SK-N-MC (cell line): ENCODE data around the gene MYBPC1.
"Not testable (repeated sequence)": the region's sequence is repeated elsewhere in the genome, so short reads cannot be mapped to it uniquely, and the experiment has no call there.

Source experiments
- DNase-seq: peaks from one replicate; pipeline ENCODE4 v3.0.0-alpha.2; 2011; ENCODE audit warnings: low read depth, low spot score
- H3K27ac ChIP-seq: fragments of 200-600 bp; sonication (generic); 2 replicates; pipeline ENCODE4 v1.5.1; 2016; ENCODE audit warnings: mixed run types
- H3K36me3 ChIP-seq: fragments of 200-600 bp; sonication (generic); 2 replicates; pipeline ENCODE4 v1.6.1; 2017; ENCODE audit warnings: antibody characterized with exemption, low read length, mixed read lengths; ENCODE audit not compliant: insufficient read depth
- H3K4me3 ChIP-seq: fragments of 200-600 bp; sonication (generic); 2 replicates; pipeline ENCODE4 v1.5.1; 2016
- H3K9ac ChIP-seq: fragments of 200-600 bp; sonication (generic); 2 replicates; pipeline ENCODE4 v1.8.0; 2017; ENCODE audit warnings: mixed run types, mixed read lengths; ENCODE audit not compliant: insufficient read length
- H3K9me3 ChIP-seq: fragments of 200-600 bp; sonication (generic); 2 replicates; pipeline ENCODE4 v1.6.1; 2017; ENCODE audit warnings: low read depth, mild to moderate bottlenecking, antibody characterized with exemption, low read length, moderate library complexity, mixed read lengths
- EZH2 ChIP-seq: fragments of 200-600 bp; sonication (generic); IDR thresholded peaks from one replicate; pipeline ENCODE4 v1.6.1; 2017; ENCODE audit warnings: antibody characterized with exemption
- FOXP2 ChIP-seq: optimal IDR thresholded peaks from 2 replicates; pipeline ENCODE3; 2011; ENCODE audit warnings: mild to moderate bottlenecking, moderate library complexity; ENCODE audit not compliant: insufficient read depth; ENCODE audit errors: extremely low read length, control extremely low read depth
- POLR2AphosphoS5 ChIP-seq: IDR thresholded peaks from 2 replicates; pipeline ENCODE4 v1.6.1; 2012; ENCODE audit warnings: mild to moderate bottlenecking, low read depth, low read length, borderline replicate concordance

MYBPC1 gene

DNA sequence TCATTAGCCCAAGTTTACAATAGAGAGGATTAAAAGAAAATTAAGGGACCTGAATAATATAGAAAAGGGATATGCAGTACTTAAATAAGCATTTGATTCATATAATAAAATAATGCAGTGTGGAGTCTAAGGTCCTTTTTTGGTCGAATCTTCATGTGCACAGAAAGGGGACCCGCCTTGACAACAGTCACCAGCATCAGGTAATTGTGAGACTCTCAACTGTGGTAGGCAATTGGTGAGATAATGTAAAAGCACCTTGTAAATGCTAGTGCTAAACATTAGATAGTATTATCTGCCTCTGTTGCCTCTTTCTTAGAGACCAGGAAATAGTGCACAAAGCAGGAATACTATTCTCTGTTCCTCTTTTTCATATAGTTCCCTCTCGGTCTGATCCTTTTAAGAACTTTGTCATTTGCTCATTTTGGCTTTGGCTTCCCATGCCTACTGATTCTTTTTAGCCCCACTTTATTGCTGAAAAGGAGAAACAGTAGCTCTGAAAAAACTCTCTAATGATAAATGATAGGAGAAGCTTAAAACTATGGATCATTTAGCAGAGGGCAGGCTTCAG lies 120.2 kb downstream of the MYBPC1 start:
- DNase-seq, result no peak
- TF ChIP-seq EZH2 (no peak), POLR2AphosphoS5 (no peak), FOXP2 (no peak)

DNA sequence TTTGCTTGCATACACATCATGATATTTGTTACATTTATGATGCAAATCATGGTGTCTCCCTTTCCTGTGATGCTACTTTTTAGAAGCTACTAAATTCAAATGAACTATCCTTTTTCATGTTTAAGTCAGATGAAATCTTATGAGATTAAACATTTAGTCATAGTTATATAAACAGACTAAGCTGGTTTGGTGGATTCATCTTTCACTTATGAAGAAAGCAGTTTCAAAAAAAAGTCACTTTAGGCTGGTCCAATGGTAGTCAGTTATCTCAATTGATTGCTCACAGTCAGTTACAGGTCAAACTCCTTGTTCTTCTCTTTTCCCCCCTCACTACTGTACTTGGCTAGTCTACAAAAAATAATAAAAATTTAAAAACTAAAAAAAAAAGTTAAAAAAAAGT lies 124.8 kb downstream of the MYBPC1 start:
- H3K36me3 ChIP-seq, result peaks cover 7% of the 10 kb centered on the region; the same call in 1 of the 2 replicates
- no peak overlapping the region for H3K9ac ChIP-seq
- no peak overlapping the region for H3K4me3 ChIP-seq
- H3K27ac ChIP-seq, result no peak overlapping the region
- TF ChIP-seq EZH2 (no peak), FOXP2 (no peak), POLR2AphosphoS5 (no peak)
- no peaks in the 10 kb centered on the region for H3K9me3 ChIP-seq
- DNase-seq, result no peak

More for the DNA sequence above, 120.2 kb downstream of the MYBPC1 start:
- Histone ChIP-seq H3K9ac (no peak overlapping the region), H3K9me3 (no peaks in the 10 kb centered on the region), H3K4me3 (no peak overlapping the region), H3K27ac (no peak overlapping the region), H3K36me3 (0 out of 2 replicates have a peak, but pooled peaks cover under 1% of the 10 kb centered on the region)

DNA sequence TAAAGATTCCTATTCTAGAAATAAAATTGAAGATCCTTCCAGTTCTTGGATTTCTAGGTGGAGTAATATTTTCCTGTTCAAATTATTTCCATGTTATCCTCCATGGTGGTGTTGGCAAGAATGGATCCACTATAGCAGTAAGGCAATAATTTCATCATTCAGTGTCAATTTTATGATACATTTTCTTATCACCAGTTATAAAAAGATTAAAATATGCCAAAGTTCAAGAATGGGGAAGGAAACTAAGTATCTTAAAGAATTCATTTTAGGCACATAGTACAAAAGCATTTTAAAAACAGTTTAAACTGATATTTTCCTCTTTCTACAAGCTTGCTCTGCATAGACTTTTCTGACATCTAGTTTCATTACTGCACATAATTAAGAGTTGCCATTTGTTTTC lies 125.3 kb downstream of the MYBPC1 start:
- H3K36me3 ChIP-seq, result peaks cover 12% of the 10 kb centered on the region; the same call in 1 of the 2 replicates
- DNase-seq, result no peak

DNA sequence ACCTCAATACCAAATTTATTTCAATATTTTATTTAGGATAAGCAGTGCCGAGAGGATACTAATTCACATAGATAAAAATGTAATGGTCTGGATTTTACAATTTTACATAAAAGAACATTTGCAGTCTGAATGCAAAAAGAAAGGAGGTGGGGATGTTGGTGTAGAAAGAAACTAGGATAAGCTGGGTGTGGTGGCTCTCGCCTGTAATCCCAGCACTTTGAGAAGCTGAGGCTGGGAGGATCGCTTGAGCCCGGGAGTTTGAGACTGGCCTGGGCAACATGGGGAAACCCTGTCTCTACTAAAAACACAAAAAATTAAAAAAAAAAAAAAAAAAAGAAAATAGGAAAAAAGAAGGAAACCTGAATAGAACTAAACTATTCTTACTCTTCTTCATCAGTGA lies 127.6 kb downstream of the MYBPC1 start:
- DNase-seq, result no peak
- TF ChIP-seq EZH2, result no peak
- TF ChIP-seq FOXP2, result no peak
- TF ChIP-seq POLR2AphosphoS5, result no peak
- peaks cover 19% of the 10 kb centered on the region for H3K36me3 ChIP-seq
- no peak overlapping the region for H3K27ac ChIP-seq
- H3K4me3 ChIP-seq, result no peak overlapping the region
- no peak overlapping the region for H3K9ac ChIP-seq
- H3K9me3 ChIP-seq, result no peaks in the 10 kb centered on the region

More for the DNA sequence above, 125.3 kb downstream of the MYBPC1 start:
- Histone ChIP-seq H3K27ac (no peak overlapping the region), H3K4me3 (no peak overlapping the region), H3K9me3 (no peaks in the 10 kb centered on the region), H3K9ac (no peak overlapping the region)
- no peak for TF ChIP-seq POLR2AphosphoS5
- TF ChIP-seq EZH2, result no peak
- TF ChIP-seq FOXP2, result no peak

DNA sequence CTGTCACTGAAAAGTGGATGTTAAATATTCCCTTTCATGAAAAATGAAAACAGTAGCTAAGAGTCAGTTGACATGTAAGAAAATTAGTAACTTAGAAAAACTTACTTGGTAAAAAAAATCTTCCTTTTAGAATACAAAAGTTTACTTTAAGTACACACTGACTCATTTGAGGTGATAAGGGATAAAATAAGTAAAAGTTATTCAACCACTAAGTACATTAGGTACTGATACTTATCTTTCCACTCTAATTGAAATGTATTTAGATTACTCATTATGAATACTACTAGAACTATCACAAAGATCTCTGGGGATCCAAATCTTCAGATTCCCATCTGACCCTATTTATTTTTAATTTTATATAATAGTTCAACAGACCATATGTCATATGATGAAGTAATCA lies 132.3 kb downstream of the MYBPC1 start:
- H3K9ac ChIP-seq, result no peak overlapping the region
- H3K4me3 ChIP-seq, result no peak overlapping the region
- DNase-seq, result no peak
- TF ChIP-seq POLR2AphosphoS5, result no peak
- TF ChIP-seq EZH2, result no peak
- no peak for TF ChIP-seq FOXP2
- peaks cover 21% of the 10 kb centered on the region for H3K36me3 ChIP-seq
- no peak overlapping the region for H3K27ac ChIP-seq
- H3K9me3 ChIP-seq, result no peaks in the 10 kb centered on the region

DNA sequence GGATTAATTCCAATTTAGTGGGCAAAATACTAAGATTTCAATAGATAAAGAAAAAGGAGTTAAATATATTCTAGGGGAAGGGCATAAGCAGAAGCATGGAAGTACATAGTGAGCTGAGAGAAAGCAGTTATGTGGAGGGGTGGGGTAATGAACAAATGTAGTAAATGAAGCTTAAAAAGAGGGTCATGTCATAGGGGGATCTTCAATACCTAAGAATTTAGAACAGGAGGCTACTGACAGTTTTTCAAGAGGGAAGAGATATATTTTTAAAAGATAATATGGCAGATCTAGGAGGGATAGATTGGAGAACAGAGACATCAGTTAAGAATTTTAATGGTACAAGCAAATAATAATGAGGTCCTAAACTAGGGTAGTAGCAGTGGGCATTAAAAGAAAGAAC lies 135.1 kb downstream of the MYBPC1 start:
- TF ChIP-seq POLR2AphosphoS5 (no peak), EZH2 (no peak), FOXP2 (no peak)
- Histone ChIP-seq H3K9me3 (no peaks in the 10 kb centered on the region), H3K9ac (no peak overlapping the region), H3K36me3 (peaks cover 21% of the 10 kb centered on the region), H3K4me3 (no peak overlapping the region), H3K27ac (no peak overlapping the region)
- no peak for DNase-seq

DNA sequence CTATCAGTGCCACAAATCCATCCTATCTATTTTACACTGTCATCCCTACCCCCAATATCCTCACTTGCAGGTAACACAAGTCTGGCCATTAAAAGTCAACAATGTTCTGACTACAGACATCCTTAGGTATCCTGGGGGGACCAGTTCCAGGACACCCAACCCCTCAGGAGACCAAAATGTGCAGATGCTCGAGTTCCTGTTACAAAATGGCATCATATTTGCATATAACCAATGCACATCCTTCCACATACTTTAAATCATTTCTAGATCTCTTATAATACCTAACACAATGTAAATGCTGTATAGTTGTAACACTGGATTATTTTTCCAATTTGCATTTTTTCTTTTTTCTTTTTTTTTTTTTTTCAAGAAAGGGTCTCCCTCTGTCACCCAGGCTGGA lies 137.5 kb downstream of the MYBPC1 start:
- peaks cover 11% of the 10 kb centered on the region for H3K36me3 ChIP-seq
- no peak overlapping the region for H3K9ac ChIP-seq
- no peak overlapping the region for H3K4me3 ChIP-seq
- DNase-seq, result no peak
- no peak overlapping the region for H3K27ac ChIP-seq
- TF ChIP-seq FOXP2 (no peak), POLR2AphosphoS5 (no peak), EZH2 (no peak)
- H3K9me3 ChIP-seq, result no peaks in the 10 kb centered on the region

DNA sequence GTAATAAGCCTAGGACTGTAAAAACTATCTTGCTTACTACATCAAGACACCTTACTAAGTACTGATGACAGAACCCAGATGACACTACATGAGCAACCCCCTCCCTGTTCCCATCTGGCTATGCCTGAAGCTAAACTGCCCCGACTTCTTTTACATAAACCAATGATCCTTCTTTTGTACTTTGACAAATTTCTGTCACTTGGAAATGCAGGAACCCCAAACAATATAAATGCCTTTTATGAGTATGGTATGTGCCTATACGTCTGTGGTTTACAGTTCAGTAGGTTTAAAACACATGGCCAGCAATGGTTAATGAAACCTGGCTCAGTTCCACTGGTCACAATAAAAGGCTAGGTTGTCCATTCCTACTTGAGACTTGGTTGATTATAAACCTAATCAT lies 138.4 kb downstream of the MYBPC1 start:
- no peak overlapping the region for H3K4me3 ChIP-seq
- no peak overlapping the region; the same call in 1 of the 2 replicates for H3K27ac ChIP-seq
- no peaks in the 10 kb centered on the region for H3K9me3 ChIP-seq
- no peak for DNase-seq
- H3K9ac ChIP-seq, result no peak overlapping the region
- no peak for TF ChIP-seq EZH2
- TF ChIP-seq POLR2AphosphoS5, result no peak
- TF ChIP-seq FOXP2, result no peak
- peaks cover 11% of the 10 kb centered on the region for H3K36me3 ChIP-seq

DNA sequence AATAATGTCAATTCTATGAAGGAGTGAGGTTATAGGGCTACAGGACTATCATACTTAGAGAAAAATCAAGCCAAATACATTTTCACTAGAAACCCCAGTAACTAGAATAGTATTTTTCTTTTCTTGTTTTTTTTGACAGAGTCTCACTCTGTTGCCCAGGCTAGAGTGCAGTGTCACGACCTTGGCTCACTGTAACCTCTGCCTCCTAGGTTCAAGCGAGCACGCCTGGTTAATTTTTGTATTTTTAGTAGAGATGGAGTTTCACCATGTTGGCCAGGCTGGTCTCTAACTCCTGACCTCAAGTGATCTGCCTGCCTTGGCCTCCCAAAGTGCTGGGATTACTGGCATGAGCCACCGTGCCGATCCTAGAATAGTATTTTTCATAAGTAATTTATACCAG lies 139.7 kb downstream of the MYBPC1 start:
- not testable (repeated sequence) for H3K4me3 ChIP-seq, H3K9ac ChIP-seq, H3K27ac ChIP-seq, DNase-seq, H3K9me3 ChIP-seq
- H3K36me3 ChIP-seq, result peaks cover 11% of the 10 kb centered on the region
